GM19455 (cell line): Measurements from ENCODE around the gene SURF6.

Experiments
- ATAC-seq: cut with Tn5 transposase; IDR thresholded peaks from one replicate; pipeline ENCODE4 v1.9.1; 2021; ENCODE audit not compliant: unreplicated experiment

The SURF6 gene

DNA sequence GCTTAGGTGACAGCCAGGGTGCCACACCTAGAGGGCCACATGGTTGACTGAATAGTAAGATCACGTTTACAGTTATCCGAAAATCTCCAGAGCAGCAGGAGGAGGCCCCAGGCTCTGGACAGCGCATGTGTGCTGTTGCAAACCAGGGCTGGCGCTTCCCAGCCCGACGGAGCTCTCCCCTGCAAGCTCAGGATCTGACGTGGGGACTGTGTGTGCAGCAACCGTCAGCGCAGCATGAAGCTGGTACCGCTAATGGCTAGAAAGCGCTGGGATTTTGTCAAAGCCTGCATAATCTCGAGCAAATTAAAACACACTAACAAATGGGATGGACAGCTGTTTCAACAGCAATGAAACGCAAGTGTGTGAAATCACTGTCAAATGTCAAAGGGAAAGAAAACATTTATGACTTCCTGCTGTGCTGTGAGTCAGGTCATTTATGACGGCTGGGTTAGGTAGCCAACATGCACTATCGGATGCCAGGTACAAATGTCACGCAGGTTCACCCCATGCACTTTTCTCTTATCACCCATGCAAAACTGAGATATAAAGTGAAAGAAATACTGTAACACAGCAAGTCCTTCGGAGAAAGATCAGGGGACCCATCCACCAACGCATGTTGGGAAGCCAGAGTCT, 32.4 kb upstream of the SURF6 start:
- ATAC-seq = no peak

DNA sequence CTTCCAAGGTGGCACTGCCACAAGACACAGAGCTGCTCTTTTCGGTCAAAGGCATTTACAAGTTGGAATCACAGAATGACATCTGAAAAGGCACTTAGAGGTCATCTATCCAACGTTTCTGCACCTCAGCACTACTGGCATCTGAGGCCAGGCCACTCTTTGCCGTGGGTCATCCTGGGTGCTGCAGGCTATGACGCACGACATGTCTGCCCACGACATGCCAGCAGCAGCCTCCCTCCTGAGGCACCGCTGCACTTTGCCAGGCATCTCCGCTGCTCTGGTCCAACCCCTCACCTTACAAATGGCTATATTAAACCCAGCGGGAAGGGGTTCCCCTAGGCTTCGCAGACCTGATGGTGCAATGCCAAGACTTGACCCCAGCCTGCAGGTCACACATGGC, 31.8 kb upstream of the SURF6 start:
- no peak for ATAC-seq

DNA sequence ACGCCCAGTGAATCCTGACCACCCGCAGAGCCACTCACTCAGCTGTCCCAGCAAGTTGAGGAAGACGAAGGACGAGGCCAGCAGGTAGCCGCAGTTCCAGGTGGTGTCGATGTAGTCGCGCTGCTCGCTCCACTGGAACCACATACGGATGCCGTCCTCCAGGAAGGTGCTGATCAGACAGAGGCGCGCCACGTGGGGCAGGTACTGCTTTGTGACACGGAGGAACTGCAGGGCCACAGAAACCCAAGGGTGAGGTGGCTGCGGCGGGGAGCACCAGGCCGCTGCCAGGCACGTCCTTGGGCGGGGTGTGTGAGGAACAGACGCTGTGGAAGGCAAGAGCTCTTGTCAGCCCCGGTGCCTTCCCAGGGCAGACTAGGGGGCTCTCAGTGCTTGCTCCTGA, 31.2 kb upstream of the SURF6 start:
- no peak for ATAC-seq

- no peak for ATAC-seq
Observed at GRCh38 chr9:133366435-133366834, 30.4 kb upstream of the SURF6 start.

- no peak for ATAC-seq
Observed at GRCh38 chr9:133362359-133363044, 26.5 kb upstream of the SURF6 start.

DNA sequence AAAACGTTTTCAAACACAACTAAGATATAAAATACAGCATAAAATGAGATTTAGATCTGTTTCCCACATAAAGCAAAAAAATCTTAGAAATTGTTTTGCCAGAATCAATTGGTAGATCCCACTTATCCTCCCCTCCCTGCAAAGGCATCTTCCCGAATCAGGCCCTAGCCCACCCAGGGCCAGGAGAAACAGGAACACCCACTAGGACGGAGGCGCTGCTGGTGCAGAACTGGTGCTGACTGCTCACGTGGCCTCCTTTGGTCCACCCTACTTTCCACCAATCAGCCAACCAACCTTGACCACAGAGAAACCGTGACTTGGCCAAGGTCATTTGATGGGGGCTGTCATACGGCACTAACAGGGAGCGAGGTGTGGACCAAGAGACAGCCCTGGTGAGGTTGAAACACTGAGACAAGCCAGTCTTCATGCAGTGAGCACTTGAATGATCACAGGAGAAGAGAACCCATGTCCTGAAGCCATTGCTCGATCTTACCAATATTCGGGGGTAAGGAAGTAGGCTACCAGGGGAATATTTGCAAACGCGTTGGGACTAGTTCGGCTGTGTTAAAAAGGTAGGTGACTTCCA, 25.6 kb upstream of the SURF6 start:
- ATAC-seq = no peak

- ATAC-seq = no peak
Observed at GRCh38 chr9:133360400-133361393, 24.7 kb upstream of the SURF6 start.

DNA sequence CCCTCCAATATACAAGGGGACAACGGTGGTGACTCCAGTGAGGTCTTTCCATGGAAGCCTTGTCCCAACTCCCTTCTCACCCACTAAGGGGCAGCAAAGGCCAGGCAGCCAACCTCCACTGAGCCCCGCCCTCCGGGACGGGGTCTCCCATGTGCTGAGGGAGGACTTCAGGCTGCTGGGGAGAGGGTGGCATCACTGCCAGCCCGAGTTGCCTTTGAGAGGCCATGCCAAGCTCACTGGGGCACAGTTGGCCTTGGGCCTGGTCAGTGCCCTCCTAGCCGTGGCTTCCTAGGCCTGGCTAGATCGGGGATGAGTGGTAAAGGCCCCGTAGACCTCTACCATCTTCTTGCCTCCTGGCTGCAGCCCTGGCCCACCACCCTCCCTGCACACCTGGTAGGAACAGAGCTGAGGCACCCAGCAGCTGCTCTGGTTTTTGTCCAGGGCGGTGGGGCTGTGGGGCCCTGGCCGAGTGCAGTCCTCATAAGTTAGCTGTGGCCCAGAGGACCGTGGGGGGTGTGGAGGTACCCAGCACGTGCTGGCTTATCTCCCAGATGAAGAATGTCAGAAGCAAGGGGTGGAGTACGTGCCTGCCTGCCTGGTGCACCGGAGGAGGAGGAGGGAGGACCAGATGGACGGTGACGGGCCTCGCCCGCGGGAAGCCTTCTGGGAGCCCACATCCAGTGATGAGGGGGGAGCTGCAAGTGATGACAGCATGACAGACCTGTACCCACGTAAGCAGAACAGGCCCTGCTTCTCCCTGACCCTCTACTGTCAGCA, 23.6 kb upstream of the SURF6 start:
- no peak for ATAC-seq

DNA sequence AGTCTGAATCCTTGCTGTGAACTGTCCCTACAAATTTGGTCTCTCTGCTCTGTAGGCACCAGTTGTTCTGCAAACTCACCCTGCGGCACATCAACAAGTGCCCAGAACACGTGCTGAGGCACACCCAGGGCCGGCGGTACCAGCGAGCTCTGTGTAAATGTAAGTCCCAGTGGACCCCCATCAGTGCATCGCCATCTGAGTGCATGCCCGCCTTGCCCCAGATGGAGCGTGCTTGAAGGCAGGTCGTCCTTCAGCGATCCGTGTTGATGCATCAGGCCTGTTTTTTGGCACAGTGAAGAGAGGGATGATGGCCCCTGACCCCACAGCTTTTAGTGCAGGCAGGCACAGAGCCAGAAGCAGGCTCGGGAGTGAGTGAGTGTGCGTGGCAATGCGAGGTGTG, 21.7 kb upstream of the SURF6 start:
- ATAC-seq = no peak

GRCh38 chr9:133356391-133357091, 20.6 kb upstream of the SURF6 start, which contains the start of the genes SURF1 and SURF2:
TSS of gene SURF1 (minus strand) at chr9:133356487. CDS start at chr9:133356453, 34 bp downstream.
TSS of gene SURF2 (plus strand) at chr9:133356550. CDS start at chr9:133356593, 43 bp downstream.
- no peak for ATAC-seq

- ATAC-seq = no peak
Observed at GRCh38 chr9:133355881-133356357, 19.9 kb upstream of the SURF6 start.

GRCh38 chr9:133354766-133355165, 18.8 kb upstream of the SURF6 start:
- ATAC-seq = no peak

DNA sequence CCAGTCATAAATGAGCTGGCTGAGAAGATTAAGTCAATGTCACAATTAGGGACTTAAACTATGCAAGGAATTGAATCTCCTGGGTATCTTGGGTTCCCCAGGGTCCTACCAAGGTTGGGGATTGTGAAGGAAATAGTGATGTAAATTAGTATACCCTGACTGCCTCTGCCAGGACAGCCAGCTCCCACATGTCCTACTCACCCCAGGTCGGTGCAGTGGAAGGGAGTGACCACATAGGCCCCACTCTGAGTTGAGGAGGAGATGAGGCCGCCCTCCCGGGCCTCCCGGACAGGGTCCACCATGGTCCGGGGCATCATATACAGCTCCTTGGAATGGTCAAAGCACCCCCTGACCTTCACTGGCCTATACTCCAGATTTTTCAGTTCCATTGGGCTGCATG, 17.6 kb upstream of the SURF6 start:
- no peak for ATAC-seq

DNA sequence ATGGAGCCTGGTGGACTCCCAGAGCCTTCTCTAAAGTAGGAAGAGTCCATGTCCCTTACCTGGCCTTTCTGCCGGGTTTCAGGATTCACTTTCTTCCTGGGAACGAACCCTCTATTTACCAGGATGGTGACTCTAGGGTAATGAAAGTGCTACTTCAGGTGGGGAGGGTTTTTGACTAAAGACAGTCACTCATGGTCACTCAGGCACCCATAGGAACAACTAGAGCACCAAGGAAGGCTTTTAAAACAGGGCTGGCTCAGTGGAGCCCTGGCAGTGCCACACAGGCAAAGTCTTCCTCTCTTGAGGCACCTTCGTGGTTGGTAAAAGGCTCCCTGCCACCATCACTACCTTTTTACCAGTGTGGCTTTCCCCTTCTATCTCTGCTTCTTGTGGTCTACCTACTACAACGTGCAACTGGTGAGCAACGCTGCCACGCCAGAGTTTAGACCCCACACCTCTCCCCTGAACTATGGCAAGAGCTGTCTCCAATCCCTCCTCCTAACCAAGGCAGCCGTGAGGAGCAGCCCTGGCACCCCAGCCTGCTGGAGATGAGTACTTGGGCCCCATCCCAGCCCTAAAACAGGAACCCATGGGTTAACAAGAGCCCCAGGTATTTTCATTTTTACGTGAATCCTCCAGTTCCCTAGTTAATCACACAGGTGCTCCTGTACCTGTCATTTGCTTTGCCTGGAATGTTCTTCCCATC, 16.8 kb upstream of the SURF6 start:
- no peak for ATAC-seq

- ATAC-seq = no peak
Observed at GRCh38 chr9:133351908-133352634, 16.1 kb upstream of the SURF6 start.

DNA sequence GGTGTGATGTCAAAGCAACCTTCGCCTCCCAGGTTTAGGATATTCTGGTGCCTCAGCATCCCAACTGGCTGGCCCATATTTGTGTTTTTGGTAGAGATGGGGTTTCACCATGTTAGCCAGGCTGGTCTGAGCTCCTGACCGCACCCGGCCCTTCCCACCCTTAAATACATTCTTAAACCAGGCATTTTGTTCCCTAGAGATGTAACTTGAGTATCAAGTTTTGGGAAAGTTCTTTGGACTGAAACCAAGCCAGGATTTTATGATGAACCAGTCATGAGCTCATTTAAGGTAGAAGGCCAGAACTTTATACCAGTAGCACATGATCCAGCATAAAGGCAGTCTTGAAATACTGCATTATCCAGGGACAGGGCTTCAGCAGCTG, 15.5 kb upstream of the SURF6 start:
- ATAC-seq = no peak

- no peak for ATAC-seq
Observed at GRCh38 chr9:133349965-133350616, 14.1 kb upstream of the SURF6 start.
